Spinal cord (tissue), 10 donors: ENCODE measurements around the gene CHL1. TPM values are rescaled to one million over a fixed set of nuclear protein-coding genes. Genes with fewer than 3 reads are reported as not detected.
"Not testable (repeated sequence)": the region's sequence is repeated elsewhere in the genome, so short reads cannot be mapped to it uniquely, and the experiment has no call there.

Source experiments
- DNase-seq, 6 donors: peaks; one replicate each; pipeline versions ENCODE4 v3.0.0 to v3.0.0-alpha.2; 2013 to 2015; ENCODE audit warnings: low spot score in 6 of 6, low read depth in 4 of 6
- H3K27ac ChIP-seq: one replicate; pipeline ENCODE4 v1.5.1; 2013; ENCODE audit warnings: low read depth, low read length, control low read depth
- H3K27me3 ChIP-seq: one replicate; pipeline ENCODE4 v1.6.1; 2013; ENCODE audit warnings: low read length; ENCODE audit not compliant: control insufficient read depth, insufficient read depth
- H3K36me3 ChIP-seq: one replicate; pipeline ENCODE4 v1.6.1; 2013; ENCODE audit warnings: low read length; ENCODE audit not compliant: control insufficient read depth, insufficient read depth
- H3K4me1 ChIP-seq: one replicate; pipeline ENCODE4 v1.6.1; 2013; ENCODE audit warnings: low read length; ENCODE audit not compliant: control insufficient read depth, insufficient read depth
- H3K4me3 ChIP-seq: one replicate; pipeline ENCODE4 v1.5.1; 2013; ENCODE audit warnings: low read depth, low read length, control low read depth
- H3K9me3 ChIP-seq: one replicate; pipeline ENCODE4 v1.6.1; 2013; ENCODE audit warnings: low read length; ENCODE audit not compliant: control insufficient read depth, insufficient read depth
- WGBS: methylation state at CpG from one replicate; pipeline ENCODE4 v1.1.5; 2013; ENCODE audit warnings: missing lambda C conversion rate; ENCODE audit not compliant: insufficient coverage; 5-methylcytosine and 5-hydroxymethylcytosine counted together
- polyA plus RNA-seq, 2 donors: library from polyadenylated mRNA; unstranded; fragments of 120-200 nt; gene quantifications; one replicate each; pipeline ENCODE4 v1.2.1, GENCODE V29; 2013; ENCODE audit not compliant: insufficient read length in 2 of 2
- total RNA-seq, 2 donors: library from RNA; depleted of rRNA in 1 of 2; stranded (reverse); fragments of 120-200 nt in 1 of 2; fragments of >200 nt in 1 of 2; gene quantifications; one replicate each; pipeline versions ENCODE4 v1.2.3 to v1.2.4, GENCODE V29; 2013 to 2014
- donor health status: healthy.

Gene CHL1
- total and polyA plus RNA-seq, 4 donors: 110 to 372 (median 165) TPM

- Histone ChIP-seq H3K27me3 (no peaks in the 10 kb centered on the region), H3K4me1 (peaks cover 3% of the 10 kb centered on the region), H3K4me3 (no peak overlapping the region), H3K9me3 (no peaks in the 10 kb centered on the region), H3K36me3 (peaks cover 5% of the 10 kb centered on the region), H3K27ac (no peak overlapping the region)
- 100% methylated on average over 4 of the region's 6 CpGs for WGBS
- DNase-seq: peak in 1 of 6 donors; percentile 87
Observed at GRCh38 chr3:362681-363338, 166.2 kb downstream of the CHL1 start.

- DNase-seq: no peak
- no peak overlapping the region for H3K27ac ChIP-seq
- H3K4me3 ChIP-seq: no peak overlapping the region
- H3K27me3 ChIP-seq: no peaks in the 10 kb centered on the region
- H3K9me3 ChIP-seq: peaks cover 2% of the 10 kb centered on the region
- no CpG with 5 or more reads among the region's 4 CpGs for WGBS
- H3K4me1 ChIP-seq: no peaks in the 10 kb centered on the region
- peaks cover 5% of the 10 kb centered on the region for H3K36me3 ChIP-seq
Observed at GRCh38 chr3:364287-364686, 167.7 kb downstream of the CHL1 start.

- no peak for DNase-seq
- peaks cover 4% of the 10 kb centered on the region for H3K9me3 ChIP-seq
- WGBS: 71% methylated on average over 1 of the region's 1 CpG
- H3K36me3 ChIP-seq: peaks cover 5% of the 10 kb centered on the region
- no peak overlapping the region for H3K27ac ChIP-seq
- H3K4me3 ChIP-seq: no peak overlapping the region
- no peaks in the 10 kb centered on the region for H3K4me1 ChIP-seq
- H3K27me3 ChIP-seq: no peaks in the 10 kb centered on the region
Observed at GRCh38 chr3:365268-365667, 168.7 kb downstream of the CHL1 start.

GRCh38 chr3:366253-366652 lies 169.7 kb downstream of the CHL1 start:
- not testable (repeated sequence) for H3K27ac ChIP-seq, H3K4me3 ChIP-seq, H3K27me3 ChIP-seq, H3K4me1 ChIP-seq, H3K9me3 ChIP-seq, DNase-seq, H3K36me3 ChIP-seq
- 97% methylated on average over 4 of the region's 7 CpGs for WGBS

- Histone ChIP-seq H3K27ac (no peak overlapping the region), H3K9me3 (peaks cover 4% of the 10 kb centered on the region), H3K4me3 (no peak overlapping the region), H3K27me3 (no peaks in the 10 kb centered on the region), H3K36me3 (peaks cover 10% of the 10 kb centered on the region), H3K4me1 (peaks cover 11% of the 10 kb centered on the region)
- DNase-seq: no peak
- 78% methylated on average over 6 of the region's 6 CpGs for WGBS
Observed at GRCh38 chr3:373193-373779, 176.7 kb downstream of the CHL1 start.

- H3K4me1 ChIP-seq: peaks cover 11% of the 10 kb centered on the region
- H3K9me3 ChIP-seq: peaks cover 2% of the 10 kb centered on the region
- H3K36me3 ChIP-seq: peaks cover 10% of the 10 kb centered on the region
- no peak overlapping the region for H3K4me3 ChIP-seq
- no CpG with 5 or more reads among the region's 1 CpG for WGBS
- no peak for DNase-seq
- no peak overlapping the region for H3K27ac ChIP-seq
- H3K27me3 ChIP-seq: no peaks in the 10 kb centered on the region
Observed at GRCh38 chr3:374459-374858, 177.9 kb downstream of the CHL1 start.

GRCh38 chr3:377158-377561 lies 180.6 kb downstream of the CHL1 start:
- Histone ChIP-seq H3K27ac (no peak overlapping the region), H3K36me3 (peaks cover 10% of the 10 kb centered on the region), H3K4me1 (peaks cover 11% of the 10 kb centered on the region), H3K9me3 (no peaks in the 10 kb centered on the region), H3K4me3 (no peak overlapping the region), H3K27me3 (no peaks in the 10 kb centered on the region)
- no CpG with 5 or more reads among the region's 3 CpGs for WGBS
- DNase-seq: peak in 3 of 6 donors; percentile 19 to 82 (median 68)

- Histone ChIP-seq H3K36me3 (peaks cover 2% of the 10 kb centered on the region), H3K4me1 (no peaks in the 10 kb centered on the region)
Observed at GRCh38 chr3:380801-381200, 184.2 kb downstream of the CHL1 start.

GRCh38 chr3:385151-385550 lies 188.6 kb downstream of the CHL1 start:
- Histone ChIP-seq H3K9me3 (no peaks in the 10 kb centered on the region), H3K4me1 (no peaks in the 10 kb centered on the region), H3K27me3 (no peaks in the 10 kb centered on the region), H3K4me3 (no peak overlapping the region), H3K27ac (no peak overlapping the region), H3K36me3 (peaks cover 6% of the 10 kb centered on the region)
- no peak for DNase-seq

More at GRCh38 chr3:380801-381200, 184.2 kb downstream of the CHL1 start:
- DNase-seq: no peak
- H3K27me3 ChIP-seq: no peaks in the 10 kb centered on the region
- H3K4me3 ChIP-seq: no peak overlapping the region
- H3K27ac ChIP-seq: no peak overlapping the region
- no peaks in the 10 kb centered on the region for H3K9me3 ChIP-seq

- H3K36me3 ChIP-seq: peaks cover 9% of the 10 kb centered on the region
- H3K4me1 ChIP-seq: no peaks in the 10 kb centered on the region
- no peaks in the 10 kb centered on the region for H3K9me3 ChIP-seq
- no peaks in the 10 kb centered on the region for H3K27me3 ChIP-seq
- no peak overlapping the region for H3K27ac ChIP-seq
- no peak for DNase-seq
- H3K4me3 ChIP-seq: no peak overlapping the region
- no CpG with 5 or more reads among the region's 4 CpGs for WGBS
Observed at GRCh38 chr3:394775-395174, 198.2 kb downstream of the CHL1 start.
